Right lobe of liver (tissue), 6 donors: ENCODE data around the gene MAFB. TPM values are rescaled to one million over a fixed set of nuclear protein-coding genes. Genes with fewer than 3 reads are reported as not detected.

Experiments used
- ATAC-seq, 4 donors: fragments of 200-7000 bp; cut with Tn5 transposase; one replicate each; pipeline ENCODE4 v1.9.1; 2020; ENCODE audit warnings: mild to moderate bottlenecking in 4 of 4, moderate library complexity in 4 of 4
- DNase-seq, 3 donors: peaks; one replicate each; pipeline ENCODE4 v3.0.0-alpha.2; 2020
- H3K27ac ChIP-seq, 3 donors: fragments of 200-600 bp; one replicate each; pipeline ENCODE4 v1.8.0; 2022
- H3K27me3 ChIP-seq, 2 donors: fragments of 200-600 bp; one replicate each; pipeline ENCODE4 v1.8.0; 2022
- H3K36me3 ChIP-seq, 4 donors: fragments of 200-600 bp; sonication (generic) in 1 of 4; one replicate each; pipeline versions ENCODE4 v1.5.1 to v1.8.0; 2017 to 2022; ENCODE audit warnings: control low read depth in 1 of 4
- H3K4me1 ChIP-seq, 4 donors: fragments of 200-600 bp; sonication (generic) in 1 of 4; one replicate each; pipeline versions ENCODE4 v1.5.1 to v1.8.0; 2017 to 2022; ENCODE audit warnings: control low read depth in 1 of 4
- H3K4me3 ChIP-seq, 3 donors: fragments of 200-600 bp; one replicate each; pipeline ENCODE4 v1.8.0; 2022
- H3K9me3 ChIP-seq, 4 donors: fragments of 200-600 bp; sonication (generic) in 1 of 4; one replicate each; pipeline versions ENCODE4 v1.5.1 to v1.8.0; 2017 to 2022; ENCODE audit warnings: control low read depth in 1 of 4
- CTCF ChIP-seq, 4 donors: fragments of 200-600 bp in 3 of 4; fragments of 450-650 bp in 1 of 4; IDR thresholded peaks; one replicate each; pipeline versions ENCODE4 v1.5.1 to v1.8.0; 2016 to 2022; ENCODE audit warnings: antibody characterized with exemption in 4 of 4, mild to moderate bottlenecking in 2 of 4
- POLR2A ChIP-seq: fragments of 450-650 bp; IDR thresholded peaks from one replicate; pipeline ENCODE4 v1.6.1; 2017; ENCODE audit warnings: antibody characterized with exemption, mild to moderate bottlenecking
- WGBS: methylation state at CpG from one replicate; pipeline ENCODE4 v1.1.6; 2018; ENCODE audit warnings: low coverage, low lambda C conversion rate; ENCODE audit not compliant: insufficient coverage; ENCODE audit errors: missing lambda C conversion rate; 5-methylcytosine and 5-hydroxymethylcytosine counted together
- intact Hi-C, 2 donors: fragments of 100-400 bp; cut with DNase I; formaldehyde crosslinking; loops; one replicate each; pipeline versions ENCODE4 v1.11.2 to v1.14.1; 2022
- total RNA-seq, 6 experiments: library from RNA; depleted of rRNA in 2 of 6; stranded (reverse); fragments of >200 nt in 2 of 6; fragmentation: NEBNext Ultra II Directional in 3 of 6; extraction: Animal tissue kit (Norgen Biotek cat#: 25700) in 3 of 6; gene quantifications; one replicate each; pipeline versions ENCODE4 v1.1.0 to v1.2.4, GENCODE V29; 2016 to 2023
- donor health status: DM: no; HTN: yes; CAD: no.
- donor health status: DM: no; HTN: no; CAD: no.
- donor health status: DM: no; HTN: no; CAD: no.
- donor health status: DM: no; HTN: yes; CAD: no.
- donor health status: DM: no; HTN: yes; CAD: no.

The MAFB gene
- total RNA-seq, 6 experiments from 2014 or later, result 16.6 to 32.3 (median 22.5) TPM

GRCh38 chr20:40666336-40666735, 22.7 kb downstream of the MAFB start:
- ATAC-seq (no peak), DNase-seq (no peak)
- peaks cover 0 to 33% (median 18%) of the 10 kb centered on the region in 4 donors for H3K4me1 ChIP-seq
- H3K36me3 ChIP-seq, result no peaks in the 10 kb centered on the region
- 45% methylated on average over 2 of the region's 9 CpGs for WGBS
- TF ChIP-seq CTCF (IDR thresholded peaks at IDR 0.05) (no peak), POLR2A (no peak)
- no peak overlapping the region for H3K4me3 ChIP-seq
- H3K27ac ChIP-seq, result no peak overlapping the region
- no peaks in the 10 kb centered on the region for H3K9me3 ChIP-seq
- intact Hi-C loops, result loop anchor here in 1 of 2 donors (10.0 kb wide), 1 partner anchor 112 kb away; no protein-coding TSS in a partner anchor
- H3K27me3 ChIP-seq, result no peaks in the 10 kb centered on the region

- Histone ChIP-seq H3K4me1 (peaks cover 0 to 31% (median 17%) of the 10 kb centered on the region in 4 donors), H3K4me3 (no peak overlapping the region), H3K27me3 (no peaks in the 10 kb centered on the region), H3K36me3 (no peaks in the 10 kb centered on the region), H3K27ac (no peak overlapping the region), H3K9me3 (no peaks in the 10 kb centered on the region)
- TF ChIP-seq POLR2A (no peak), CTCF (IDR thresholded peaks at IDR 0.05) (no peak)
- intact Hi-C loops, result loop anchor here in 1 of 2 donors (10.0 kb wide), 1 partner anchor 110 kb away; no protein-coding TSS in a partner anchor
- WGBS, result 100% methylated on average over 5 of the region's 5 CpGs
- no peak for ATAC-seq
- no peak for DNase-seq
Measured at GRCh38 chr20:40664891-40665290, 24.1 kb downstream of the MAFB start.

GRCh38 chr20:40663991-40664880, 24.8 kb downstream of the MAFB start:
- Histone ChIP-seq H3K4me1 (peaks cover 0 to 31% (median 13%) of the 10 kb centered on the region in 4 donors), H3K4me3 (no peak overlapping the region), H3K9me3 (no peaks in the 10 kb centered on the region), H3K27me3 (no peaks in the 10 kb centered on the region), H3K27ac (no peak overlapping the region), H3K36me3 (no peaks in the 10 kb centered on the region)
- TF ChIP-seq POLR2A (no peak), CTCF (IDR thresholded peaks at IDR 0.05) (no peak)
- intact Hi-C loops, result loop anchor here in 1 of 2 donors (10.0 kb wide), 1 partner anchor 109 kb away; no protein-coding TSS in a partner anchor
- WGBS, result 74% methylated on average over 6 of the region's 14 CpGs
- no peak for ATAC-seq
- DNase-seq, result no peak

GRCh38 chr20:40663304-40663790, 25.7 kb downstream of the MAFB start:
- 78% methylated on average over 6 of the region's 9 CpGs for WGBS
- TF ChIP-seq CTCF (IDR thresholded peaks at IDR 0.05) (no peak), POLR2A (no peak)
- Histone ChIP-seq H3K4me1 (peaks cover 0 to 31% (median 12%) of the 10 kb centered on the region in 4 donors), H3K27me3 (no peaks in the 10 kb centered on the region), H3K4me3 (no peak overlapping the region), H3K27ac (no peak overlapping the region), H3K9me3 (no peaks in the 10 kb centered on the region), H3K36me3 (no peaks in the 10 kb centered on the region)
- no peak for ATAC-seq
- DNase-seq, result no peak
- intact Hi-C loops, result loop anchor here in 1 of 2 donors (10.0 kb wide), 1 partner anchor 109 kb away; no protein-coding TSS in a partner anchor
